Measurements from ENCODE around the gene AMOTL2.

Gene AMOTL2

GRCh38 chr3:134372396-134373270 is 1.6 kb downstream of the AMOTL2 start:
- no peak for DNase-seq (ENCODE audit: low spot score)
- in situ Hi-C loops (cut with MboI; ENCODE audit: low pct_unique_long_range_greater_than_20kb, low sequenced_read_pairs, unreplicated experiment), result no loop called here
- TF ChIP-seq CTCF (IDR thresholded peaks at IDR 0.05; ENCODE audit: extremely low read depth, insufficient read depth, missing control alignments), result no peak

DNA sequence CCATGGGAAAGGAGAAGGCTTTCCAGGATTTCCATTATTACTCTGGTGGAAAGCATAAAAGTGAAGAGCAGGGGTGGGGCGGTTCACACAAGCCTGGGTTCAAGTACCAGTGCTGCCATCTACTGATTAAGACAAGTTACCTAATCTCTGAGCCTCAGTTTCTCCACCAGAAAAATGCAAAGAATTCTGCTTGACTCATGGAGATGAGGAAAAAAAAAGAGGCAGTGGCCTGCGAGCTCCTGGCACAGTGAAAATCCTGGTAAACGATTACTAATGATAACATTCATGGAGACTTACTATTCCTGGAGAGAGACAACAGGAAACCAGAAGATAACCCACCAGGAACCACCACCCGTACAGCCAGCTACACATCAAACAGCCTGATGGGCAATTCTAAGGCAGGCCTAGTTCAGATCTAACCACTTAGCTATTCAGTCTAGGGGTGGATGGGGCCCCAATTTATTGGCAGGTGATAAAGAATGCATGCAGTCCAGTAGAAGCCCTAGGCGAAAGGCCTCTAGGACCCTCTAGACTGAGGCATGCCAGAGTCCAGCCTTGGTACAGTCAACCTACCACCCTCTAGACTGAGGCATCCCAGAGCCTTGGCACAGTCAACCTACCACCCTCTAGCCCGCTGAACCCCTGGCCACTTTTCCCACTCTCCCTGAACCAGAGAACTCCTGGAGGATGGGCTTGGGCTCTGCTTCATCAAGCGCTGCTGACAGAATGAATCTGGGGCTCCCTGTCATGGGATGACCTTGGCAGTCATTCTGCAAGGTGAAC is 2.5 kb downstream of the AMOTL2 start:
- in situ Hi-C loops (cut with MboI; ENCODE audit: low pct_unique_long_range_greater_than_20kb, low sequenced_read_pairs, unreplicated experiment), result no loop called here
- DNase-seq (ENCODE audit: low spot score), result no peak
- TF ChIP-seq CTCF (IDR thresholded peaks at IDR 0.05; ENCODE audit: extremely low read depth, insufficient read depth, missing control alignments), result no peak

DNA sequence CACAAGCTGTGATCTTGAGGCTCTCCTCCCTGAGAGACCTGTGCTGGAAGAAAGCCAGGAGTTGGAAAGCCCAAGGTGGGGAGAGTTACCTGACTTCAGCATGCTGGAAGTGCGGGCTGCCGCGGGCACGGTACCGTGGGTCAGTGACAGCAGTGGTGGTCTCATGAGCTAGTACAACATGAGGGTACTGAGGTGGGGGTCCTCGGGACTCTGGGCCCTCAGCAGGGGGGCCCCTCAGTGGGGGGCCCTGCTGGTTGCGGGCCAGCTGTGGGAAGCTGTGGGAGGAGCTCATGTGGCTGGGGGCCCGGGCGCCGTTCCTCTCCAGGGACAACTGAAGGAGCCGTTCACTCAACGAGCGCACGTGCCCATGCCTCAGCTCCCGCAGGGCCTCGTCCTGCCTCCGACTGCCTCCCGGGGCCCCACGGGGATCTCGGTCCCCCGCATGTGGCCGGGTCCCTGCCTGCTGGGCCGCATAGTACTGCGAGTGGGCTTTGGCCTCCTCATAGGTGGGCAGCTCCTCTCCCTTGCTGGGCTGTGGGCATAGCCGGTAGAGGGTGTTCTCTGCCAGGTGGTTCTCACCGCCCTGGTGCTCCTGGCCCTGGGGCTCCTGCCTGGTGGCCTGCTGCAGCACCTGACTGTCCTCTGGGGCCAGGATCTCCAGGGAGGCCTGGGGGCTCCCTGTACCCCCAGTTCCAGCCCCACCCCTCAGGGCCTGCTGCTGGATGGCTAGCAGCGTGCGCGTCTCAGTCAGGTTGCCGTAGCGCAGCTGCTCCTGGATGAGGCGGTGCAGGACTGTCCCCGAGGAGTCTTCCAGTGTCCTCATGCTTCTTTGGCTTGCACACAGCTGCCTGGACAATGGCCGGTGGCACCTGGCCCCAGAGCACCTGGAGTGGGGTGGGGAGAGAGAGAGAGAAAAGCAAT is 3.4 kb downstream of the AMOTL2 start:
- no peak for TF ChIP-seq CTCF (IDR thresholded peaks at IDR 0.05; ENCODE audit: extremely low read depth, insufficient read depth, missing control alignments)
- in situ Hi-C loops (cut with MboI; ENCODE audit: low pct_unique_long_range_greater_than_20kb, low sequenced_read_pairs, unreplicated experiment), result no loop called here
- DNase-seq (ENCODE audit: low spot score), result no peak

DNA sequence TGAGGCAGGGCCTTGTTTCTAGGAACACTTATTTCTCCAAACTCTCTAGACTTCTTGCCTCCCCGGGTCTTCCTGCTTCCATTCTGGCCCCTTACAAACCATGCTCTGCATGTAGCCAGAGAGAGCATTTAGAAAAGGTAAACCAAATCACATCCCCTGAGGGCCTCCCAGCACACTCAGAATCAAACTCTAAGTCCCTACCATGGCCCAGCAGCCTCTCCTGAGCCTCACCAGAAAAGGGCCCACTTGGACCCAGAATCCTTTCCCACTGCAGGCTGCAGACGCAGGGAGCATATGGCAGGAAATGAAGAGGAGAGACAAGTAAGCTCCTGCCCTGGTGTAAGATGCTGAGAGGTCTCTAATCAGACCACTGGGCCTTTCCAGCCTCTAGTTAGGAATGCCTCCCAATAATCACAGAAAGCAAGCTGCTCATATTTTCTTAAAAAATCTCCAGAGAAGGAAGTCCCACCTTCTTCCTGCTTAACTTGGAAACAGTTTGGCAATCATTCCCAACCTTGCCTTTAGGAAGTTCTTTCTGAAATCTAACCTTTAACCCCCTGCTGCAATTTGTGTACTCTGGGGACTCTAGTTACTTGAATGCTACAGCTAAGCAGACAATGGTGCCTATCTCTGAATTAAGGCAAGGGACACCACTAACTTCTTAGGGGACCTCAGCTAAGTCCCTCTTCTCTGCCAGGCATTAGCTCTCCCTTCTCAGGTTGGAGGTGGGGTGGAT is 4.2 kb downstream of the AMOTL2 start:
- in situ Hi-C loops (cut with MboI; ENCODE audit: low pct_unique_long_range_greater_than_20kb, low sequenced_read_pairs, unreplicated experiment), result no loop called here
- TF ChIP-seq CTCF (IDR thresholded peaks at IDR 0.05; ENCODE audit: extremely low read depth, insufficient read depth, missing control alignments), result no peak

DNA sequence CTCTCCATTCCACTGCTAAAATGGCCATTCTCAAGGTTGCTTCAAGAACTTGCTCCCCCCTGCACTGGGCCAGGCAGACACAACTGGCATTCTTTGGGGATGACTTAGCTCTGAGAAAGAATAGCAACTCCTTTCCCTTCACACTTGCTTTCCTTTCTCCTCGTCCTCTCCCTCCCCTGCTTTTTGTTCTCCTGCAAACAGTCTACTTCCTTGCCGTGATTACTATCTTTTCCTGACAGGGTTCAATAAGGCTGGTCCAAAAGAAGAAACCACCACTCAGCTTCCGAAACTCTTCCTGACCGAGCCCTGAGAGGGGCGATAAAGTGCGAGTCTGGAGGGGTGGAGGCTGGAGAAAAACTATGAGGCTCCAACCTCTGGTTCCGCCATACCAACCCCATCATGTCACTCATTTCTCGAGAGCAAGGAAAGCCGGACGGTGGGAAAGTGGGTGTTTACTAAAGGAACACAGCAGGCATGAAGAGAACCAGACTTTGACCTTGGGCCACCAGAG is 5.0 kb downstream of the AMOTL2 start:
- TF ChIP-seq CTCF (IDR thresholded peaks at IDR 0.05; ENCODE audit: extremely low read depth, insufficient read depth, missing control alignments), result no peak
- in situ Hi-C loops (cut with MboI; ENCODE audit: low pct_unique_long_range_greater_than_20kb, low sequenced_read_pairs, unreplicated experiment), result no loop called here
- no peak for DNase-seq (ENCODE audit: low spot score)

More for the DNA sequence above, 4.2 kb downstream of the AMOTL2 start:
- no peak for DNase-seq (ENCODE audit: low spot score)
